ENCODE data around the gene WDR17. TPM values are rescaled to one million over a fixed set of nuclear protein-coding genes. Genes with fewer than 3 reads are reported as not detected.

WDR17 gene
- total RNA-seq, 1 experiment from 2014 or later = 4.4 TPM

DNA sequence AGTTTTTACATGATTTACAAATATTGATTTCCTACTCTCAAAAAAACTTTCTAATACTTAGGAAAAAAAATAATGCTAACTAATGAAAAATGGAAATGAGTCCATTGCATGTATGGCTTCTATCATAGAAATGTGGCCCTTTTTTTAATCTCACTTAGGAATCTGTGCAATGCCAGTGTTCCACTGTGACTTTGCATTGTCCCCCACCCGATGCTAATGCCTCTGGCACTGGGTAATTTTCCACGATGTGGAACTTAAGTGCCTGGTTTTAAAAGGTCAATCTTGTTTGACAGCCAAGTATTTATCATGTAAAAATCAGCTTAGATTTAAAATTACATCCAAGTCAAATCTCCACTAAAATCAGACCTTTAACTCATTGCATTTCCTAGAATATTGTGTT is 76.6 kb downstream of the WDR17 start:
- Mint-ChIP-seq H3K9me3 (no peaks in the 10 kb centered on the region), H3K27ac (no peak overlapping the region), H3K4me1 (no peaks in the 10 kb centered on the region; the same call in 1 of the 2 replicates)

DNA sequence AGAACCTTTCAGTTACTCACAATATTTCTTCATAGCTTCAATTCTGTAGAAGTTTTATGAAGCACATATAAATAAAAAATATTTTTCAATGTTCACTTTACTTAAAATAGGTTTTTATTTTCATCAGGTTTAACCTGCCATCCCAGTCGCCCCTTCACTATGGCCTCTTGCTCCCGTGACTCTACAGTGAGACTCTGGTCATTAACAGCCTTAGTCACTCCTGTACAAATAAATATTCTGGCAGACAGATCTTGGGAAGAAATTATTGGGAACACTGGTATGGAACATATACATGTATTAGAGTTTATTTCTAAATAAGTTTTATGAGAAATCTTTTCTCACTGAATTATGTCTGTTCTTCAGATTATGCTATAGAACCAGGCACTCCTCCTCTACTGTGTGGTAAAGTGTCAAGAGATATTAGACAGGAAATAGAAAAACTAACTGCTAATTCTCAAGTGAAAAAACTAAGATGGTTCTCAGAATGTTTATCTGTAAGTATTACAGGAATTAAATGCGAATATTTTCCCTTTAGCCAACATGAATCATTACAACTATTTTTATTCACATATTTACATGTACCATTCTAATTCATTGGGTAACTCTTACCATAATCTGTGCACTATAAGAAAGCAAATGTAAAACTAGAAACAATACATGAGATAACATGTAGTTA is 84.2 kb downstream of the WDR17 start:
- H3K36me3 Mint-ChIP-seq = no peaks in the 10 kb centered on the region
- no peak for TF ChIP-seq GRHL2 (CRISPR knock-in tag; IDR thresholded peaks at IDR 0.05; ENCODE audit: insufficient replicate concordance, severe bottlenecking)
- no peak for TF ChIP-seq ZBTB21 (CRISPR knock-in tag; IDR thresholded peaks at IDR 0.05; ENCODE audit: borderline replicate concordance)
- TF ChIP-seq KAT7 (CRISPR knock-in tag; IDR thresholded peaks at IDR 0.05; ENCODE audit: borderline replicate concordance) = no peak
- TF ChIP-seq EMX1 (CRISPR knock-in tag; IDR thresholded peaks at IDR 0.05) = no peak
- TF ChIP-seq CREB1 (CRISPR knock-in tag; IDR thresholded peaks at IDR 0.05) = no peak
- no peak for TF ChIP-seq CBFB (CRISPR knock-in tag; IDR thresholded peaks at IDR 0.05; ENCODE audit: low read depth)
- TF ChIP-seq, protein P1, sequence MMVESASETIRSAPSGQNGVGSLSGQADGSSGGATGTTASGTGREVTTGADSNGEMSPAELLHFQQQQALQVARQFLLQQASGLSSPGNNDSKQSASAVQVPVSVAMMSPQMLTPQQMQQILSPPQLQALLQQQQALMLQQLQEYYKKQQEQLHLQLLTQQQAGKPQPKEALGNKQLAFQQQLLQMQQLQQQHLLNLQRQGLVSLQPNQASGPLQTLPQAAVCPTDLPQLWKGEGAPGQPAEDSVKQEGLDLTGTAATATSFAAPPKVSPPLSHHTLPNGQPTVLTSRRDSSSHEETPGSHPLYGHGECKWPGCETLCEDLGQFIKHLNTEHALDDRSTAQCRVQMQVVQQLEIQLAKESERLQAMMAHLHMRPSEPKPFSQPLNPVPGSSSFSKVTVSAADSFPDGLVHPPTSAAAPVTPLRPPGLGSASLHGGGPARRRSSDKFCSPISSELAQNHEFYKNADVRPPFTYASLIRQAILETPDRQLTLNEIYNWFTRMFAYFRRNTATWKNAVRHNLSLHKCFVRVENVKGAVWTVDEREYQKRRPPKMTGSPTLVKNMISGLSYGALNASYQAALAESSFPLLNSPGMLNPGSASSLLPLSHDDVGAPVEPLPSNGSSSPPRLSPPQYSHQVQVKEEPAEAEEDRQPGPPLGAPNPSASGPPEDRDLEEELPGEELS (CRISPR knock-in tag; IDR thresholded peaks at IDR 0.05) = no peak
- TF ChIP-seq ZNF396 (CRISPR knock-in tag; IDR thresholded peaks at IDR 0.05; ENCODE audit: borderline replicate concordance) = no peak
- TF ChIP-seq TEAD1 (CRISPR knock-in tag; IDR thresholded peaks at IDR 0.05) = no peak
- TF ChIP-seq ZNF121 (CRISPR knock-in tag; IDR thresholded peaks at IDR 0.05) = no peak
- TF ChIP-seq NFYB (CRISPR knock-in tag; conservative IDR thresholded peaks at IDR 0.05; ENCODE audit: low read depth) = no peak
- TF ChIP-seq IRF2 (CRISPR knock-in tag; IDR thresholded peaks at IDR 0.05; ENCODE audit: borderline replicate concordance, low read depth) = no peak
- TF ChIP-seq, protein P2, sequence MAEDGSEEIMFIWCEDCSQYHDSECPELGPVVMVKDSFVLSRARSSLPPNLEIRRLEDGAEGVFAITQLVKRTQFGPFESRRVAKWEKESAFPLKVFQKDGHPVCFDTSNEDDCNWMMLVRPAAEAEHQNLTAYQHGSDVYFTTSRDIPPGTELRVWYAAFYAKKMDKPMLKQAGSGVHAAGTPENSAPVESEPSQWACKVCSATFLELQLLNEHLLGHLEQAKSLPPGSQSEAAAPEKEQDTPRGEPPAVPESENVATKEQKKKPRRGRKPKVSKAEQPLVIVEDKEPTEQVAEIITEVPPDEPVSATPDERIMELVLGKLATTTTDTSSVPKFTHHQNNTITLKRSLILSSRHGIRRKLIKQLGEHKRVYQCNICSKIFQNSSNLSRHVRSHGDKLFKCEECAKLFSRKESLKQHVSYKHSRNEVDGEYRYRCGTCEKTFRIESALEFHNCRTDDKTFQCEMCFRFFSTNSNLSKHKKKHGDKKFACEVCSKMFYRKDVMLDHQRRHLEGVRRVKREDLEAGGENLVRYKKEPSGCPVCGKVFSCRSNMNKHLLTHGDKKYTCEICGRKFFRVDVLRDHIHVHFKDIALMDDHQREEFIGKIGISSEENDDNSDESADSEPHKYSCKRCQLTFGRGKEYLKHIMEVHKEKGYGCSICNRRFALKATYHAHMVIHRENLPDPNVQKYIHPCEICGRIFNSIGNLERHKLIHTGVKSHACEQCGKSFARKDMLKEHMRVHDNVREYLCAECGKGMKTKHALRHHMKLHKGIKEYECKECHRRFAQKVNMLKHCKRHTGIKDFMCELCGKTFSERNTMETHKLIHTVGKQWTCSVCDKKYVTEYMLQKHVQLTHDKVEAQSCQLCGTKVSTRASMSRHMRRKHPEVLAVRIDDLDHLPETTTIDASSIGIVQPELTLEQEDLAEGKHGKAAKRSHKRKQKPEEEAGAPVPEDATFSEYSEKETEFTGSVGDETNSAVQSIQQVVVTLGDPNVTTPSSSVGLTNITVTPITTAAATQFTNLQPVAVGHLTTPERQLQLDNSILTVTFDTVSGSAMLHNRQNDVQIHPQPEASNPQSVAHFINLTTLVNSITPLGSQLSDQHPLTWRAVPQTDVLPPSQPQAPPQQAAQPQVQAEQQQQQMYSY (CRISPR knock-in tag; IDR thresholded peaks at IDR 0.05) = no peak
- TF ChIP-seq ATF1 (CRISPR knock-in tag; IDR thresholded peaks at IDR 0.05) = no peak
- TF ChIP-seq SMAD4 (CRISPR knock-in tag; IDR thresholded peaks at IDR 0.05) = no peak
- no peak for TF ChIP-seq PRRX2 (CRISPR knock-in tag; IDR thresholded peaks at IDR 0.05)
- TF ChIP-seq RELA (CRISPR knock-in tag; IDR thresholded peaks at IDR 0.05; ENCODE audit: borderline replicate concordance) = no peak
- TF ChIP-seq MLX (CRISPR knock-in tag; IDR thresholded peaks at IDR 0.05) = no peak
- DNase-seq (ENCODE audit: low spot score) (no peak), ATAC-seq (no peak)
- no peak overlapping the region for H3K4me3 Mint-ChIP-seq
- ChIA-PET CTCF (interaction anchor here (1.0 kb wide), 3 partner anchors 46 to 191 kb away, joined by 4 to 11 read pairs (median 6); partner anchors contain the start of gene SPATA4), POLR2A (no interaction called here)
- no peak overlapping the region for H3K27ac Mint-ChIP-seq
- no peaks in the 10 kb centered on the region for H3K27me3 Mint-ChIP-seq (ENCODE audit: low read depth)
- H3K4me1 Mint-ChIP-seq = no peaks in the 10 kb centered on the region
- no peaks in the 10 kb centered on the region for H3K9me3 Mint-ChIP-seq

More for the DNA sequence above, 76.6 kb downstream of the WDR17 start:
- POLR2A ChIA-PET = no interaction called here
- DNase-seq (ENCODE audit: low spot score) (no peak), ATAC-seq (no peak)
- TF ChIP-seq ZNF423 (CRISPR knock-in tag; IDR thresholded peaks at IDR 0.05) = no peak
- TF ChIP-seq, protein P3, sequence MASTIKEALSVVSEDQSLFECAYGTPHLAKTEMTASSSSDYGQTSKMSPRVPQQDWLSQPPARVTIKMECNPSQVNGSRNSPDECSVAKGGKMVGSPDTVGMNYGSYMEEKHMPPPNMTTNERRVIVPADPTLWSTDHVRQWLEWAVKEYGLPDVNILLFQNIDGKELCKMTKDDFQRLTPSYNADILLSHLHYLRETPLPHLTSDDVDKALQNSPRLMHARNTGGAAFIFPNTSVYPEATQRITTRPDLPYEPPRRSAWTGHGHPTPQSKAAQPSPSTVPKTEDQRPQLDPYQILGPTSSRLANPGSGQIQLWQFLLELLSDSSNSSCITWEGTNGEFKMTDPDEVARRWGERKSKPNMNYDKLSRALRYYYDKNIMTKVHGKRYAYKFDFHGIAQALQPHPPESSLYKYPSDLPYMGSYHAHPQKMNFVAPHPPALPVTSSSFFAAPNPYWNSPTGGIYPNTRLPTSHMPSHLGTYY (CRISPR knock-in tag; IDR thresholded peaks at IDR 0.05) = no peak
- TF ChIP-seq TEAD1 (CRISPR knock-in tag; IDR thresholded peaks at IDR 0.05) = no peak
- TF ChIP-seq TP53 (CRISPR knock-in tag; IDR thresholded peaks at IDR 0.05) = no peak
- no peak for TF ChIP-seq NR2C2 (CRISPR knock-in tag; IDR thresholded peaks at IDR 0.05)
- no peak for TF ChIP-seq ZNF263 (CRISPR knock-in tag; IDR thresholded peaks at IDR 0.05; ENCODE audit: low read depth)
- TF ChIP-seq OVOL2 (CRISPR knock-in tag; IDR thresholded peaks at IDR 0.05; ENCODE audit: borderline replicate concordance) = no peak
- no peak for TF ChIP-seq NR3C1 (CRISPR knock-in tag; conservative IDR thresholded peaks at IDR 0.05; ENCODE audit: low read depth)
- no peak for TF ChIP-seq SMAD4 (CRISPR knock-in tag; IDR thresholded peaks at IDR 0.05)
- TF ChIP-seq ZNF121 (CRISPR knock-in tag; IDR thresholded peaks at IDR 0.05) = no peak
- H3K4me3 Mint-ChIP-seq = no peak overlapping the region
- H3K36me3 Mint-ChIP-seq = no peaks in the 10 kb centered on the region
- H3K27me3 Mint-ChIP-seq (ENCODE audit: low read depth) = no peaks in the 10 kb centered on the region
- CTCF ChIA-PET = no interaction called here
